HEK293 (cell line): Measurements from ENCODE around the gene SLC7A10.

Experiments used
- CTCF ChIA-PET: fragments of 350-600 bp; formaldehyde crosslinking; extraction: SDS; loops from one replicate; lab custom pipeline; 2021; ENCODE audit warnings: antibody characterized with exemption; lab: Yijun Ruan, JAX
- POLR2A ChIA-PET: fragments of 300-600 bp; formaldehyde crosslinking; extraction: SDS; loops from one replicate; lab custom pipeline; 2020; ENCODE audit warnings: antibody characterized with exemption, inconsistent platforms; lab: Yijun Ruan, JAX
- H3K27ac ChIP-seq: fragments of 200-500 bp; sonication (Bioruptor generic); 2 replicates; pipeline ENCODE4 v1.5.1; 2014; ENCODE audit warnings: low read depth, low read length, control low read depth, inconsistent platforms; ENCODE audit errors: extremely low read depth
- H3K36me3 ChIP-seq, 2 experiments: fragments of 200-500 bp in 1 of 2; sonication (Bioruptor generic) in 1 of 2; 1 replicate in 1 of 2; 2 replicates in 1 of 2; pipeline ENCODE4 v1.5.1; 2014 to 2017; ENCODE audit warnings: inconsistent platforms in 2 of 2, low read length in 2 of 2; ENCODE audit not compliant: control insufficient read depth in 2 of 2, insufficient read depth in 1 of 2
- H3K4me1 ChIP-seq: fragments of 200-500 bp; sonication (Bioruptor generic); 2 replicates; pipeline ENCODE4 v1.5.1; 2014; ENCODE audit warnings: mild to moderate bottlenecking, low read length, inconsistent platforms; ENCODE audit not compliant: control insufficient read depth, insufficient read depth
- H3K4me3 ChIP-seq: 2 replicates; pipeline ENCODE4 v1.5.1; 2011; ENCODE audit warnings: low read depth, mild to moderate bottlenecking, control low read depth, low read length, moderate library complexity
- H3K9me3 ChIP-seq: fragments of 200-500 bp; sonication (Bioruptor generic); 2 replicates; pipeline ENCODE4 v1.5.1; 2014; ENCODE audit warnings: low read depth, low read length, inconsistent platforms; ENCODE audit not compliant: control insufficient read depth, insufficient read depth
- KLF8 ChIP-seq: fragments of 450-650 bp; formaldehyde crosslinking; IDR thresholded peaks from 2 replicates; pipeline ENCODE4 v1.5.1; 2016; ENCODE audit warnings: missing biosample characterization, missing genetic modification characterization
- MEIS1 ChIP-seq: sonication (generic); formaldehyde crosslinking; IDR thresholded peaks from 2 replicates; pipeline ENCODE4 v1.8.1; 2022; ENCODE audit warnings: missing genetic modification reagents, mild to moderate bottlenecking, borderline replicate concordance
- PRDM1 ChIP-seq: fragments of 450-650 bp; formaldehyde crosslinking; IDR thresholded peaks from 2 replicates; pipeline ENCODE4; 2016; ENCODE audit warnings: missing biosample characterization, missing genetic modification characterization
- SCRT1 ChIP-seq: fragments of 450-650 bp; formaldehyde crosslinking; IDR thresholded peaks from 2 replicates; pipeline ENCODE4 v1.5.1; 2016; ENCODE audit warnings: missing biosample characterization, missing genetic modification characterization, borderline replicate concordance
- SCRT2 ChIP-seq: fragments of 450-650 bp; formaldehyde crosslinking; IDR thresholded peaks from 2 replicates; pipeline ENCODE4 v1.5.1; 2016; ENCODE audit warnings: missing biosample characterization, missing genetic modification characterization
- SETDB1 ChIP-seq: IDR thresholded peaks from one replicate; pipeline ENCODE4 v1.6.1; 2017; ENCODE audit warnings: mild to moderate bottlenecking, low read length, moderate library complexity, mixed read lengths; ENCODE audit not compliant: insufficient read length
- ZBTB17 ChIP-seq: fragments of 450-650 bp; formaldehyde crosslinking; IDR thresholded peaks from 2 replicates; pipeline ENCODE4 v1.5.1; 2016; ENCODE audit warnings: missing biosample characterization, missing genetic modification characterization
- ZFP41 ChIP-seq: fragments of 450-650 bp; formaldehyde crosslinking; IDR thresholded peaks from 2 replicates; pipeline ENCODE4 v1.5.1; 2016; ENCODE audit warnings: missing biosample characterization, missing genetic modification characterization, borderline replicate concordance
- ZIC2 ChIP-seq: fragments of 450-650 bp; formaldehyde crosslinking; IDR thresholded peaks from 2 replicates; pipeline ENCODE4 v1.5.1; 2016; ENCODE audit warnings: missing biosample characterization, missing genetic modification characterization
- ZNF133 ChIP-seq: fragments of 450-650 bp; formaldehyde crosslinking; IDR thresholded peaks from 2 replicates; pipeline ENCODE4 v1.5.1; 2016; ENCODE audit warnings: missing biosample characterization, missing genetic modification characterization
- ZNF2 ChIP-seq: fragments of 450-650 bp; formaldehyde crosslinking; IDR thresholded peaks from 2 replicates; pipeline ENCODE4 v1.5.1; 2016; ENCODE audit warnings: missing biosample characterization, missing genetic modification characterization
- ZNF280D ChIP-seq: fragments of 450-650 bp; formaldehyde crosslinking; IDR thresholded peaks from 2 replicates; pipeline ENCODE4 v1.5.1; 2016; ENCODE audit warnings: missing biosample characterization, missing genetic modification characterization
- ZNF302 ChIP-seq: fragments of 450-650 bp; formaldehyde crosslinking; IDR thresholded peaks from 2 replicates; pipeline ENCODE4 v1.5.1; 2016; ENCODE audit warnings: missing biosample characterization, missing genetic modification characterization, low read depth
- ZNF354C ChIP-seq: fragments of 450-650 bp; formaldehyde crosslinking; IDR thresholded peaks from 2 replicates; pipeline ENCODE4 v1.5.1; 2016; ENCODE audit warnings: missing biosample characterization, missing genetic modification characterization, low read depth, borderline replicate concordance
- ZNF558 ChIP-seq: fragments of 450-650 bp; formaldehyde crosslinking; IDR thresholded peaks from 2 replicates; pipeline ENCODE4 v1.5.1; 2016; ENCODE audit warnings: missing biosample characterization, missing genetic modification characterization
- ZNF561 ChIP-seq: fragments of 450-650 bp; IDR thresholded peaks from 2 replicates; pipeline ENCODE4 v1.5.1; 2018; ENCODE audit warnings: missing biosample characterization, missing genetic modification characterization, borderline replicate concordance
- ZNF610 ChIP-seq: fragments of 450-650 bp; formaldehyde crosslinking; IDR thresholded peaks from 2 replicates; pipeline ENCODE4 v1.5.1; 2016; ENCODE audit warnings: missing biosample characterization, missing genetic modification characterization, borderline replicate concordance
- ZNF639 ChIP-seq: fragments of 450-650 bp; formaldehyde crosslinking; IDR thresholded peaks from 2 replicates; pipeline ENCODE4 v1.5.1; 2016; ENCODE audit warnings: missing biosample characterization, missing genetic modification characterization
- ZNF660 ChIP-seq: fragments of 450-650 bp; IDR thresholded peaks from 2 replicates; pipeline ENCODE4 v1.5.1; 2018; ENCODE audit warnings: missing biosample characterization, mild to moderate bottlenecking, missing genetic modification characterization
- ZNF692 ChIP-seq: fragments of 450-650 bp; formaldehyde crosslinking; IDR thresholded peaks from 2 replicates; pipeline ENCODE4 v1.5.1; 2016; ENCODE audit warnings: missing biosample characterization, missing genetic modification characterization

The SLC7A10 gene

GRCh38 chr19:33257828-33258227 is 32.2 kb upstream of the SLC7A10 start:
- no peaks in the 10 kb centered on the region; the same call in 1 of the 2 replicates for H3K4me1 ChIP-seq
- H3K4me3 ChIP-seq, result no peak overlapping the region
- TF ChIP-seq ZNF610 (tag by site-specific recombination) (no peak), ZNF280D (tag by site-specific recombination) (peak; percentile 76; the same call in 1 of the 2 replicates), SCRT2 (tag by site-specific recombination) (peak; percentile 88), ZNF558 (0 out of 2 replicates have a peak, but pooled peaks have one; percentile 17), MEIS1 (no peak), SCRT1 (tag by site-specific recombination) (peak; percentile 63), ZNF660 (tag by site-specific recombination) (no peak), KLF8 (tag by site-specific recombination) (no peak), ZFP41 (tag by site-specific recombination) (no peak), ZNF133 (tag by site-specific recombination) (peak; percentile 100), SETDB1 (peak; percentile 71)
- no peaks in the 10 kb centered on the region; a peak in 1 of 3 replicates for H3K36me3 ChIP-seq
- ChIA-PET POLR2A (interaction anchor here (1.1 kb wide), 1 partner anchor 45 kb away, joined by 3 read pairs; the partner anchor contains the start of gene CEBPA), CTCF (interaction anchor here (0.6 to 4.4 kb wide), 8 partner anchors 12 to 342 kb away, joined by 3 to 36 read pairs (median 6); no protein-coding TSS in a partner anchor)
- no peak overlapping the region for H3K27ac ChIP-seq
- H3K9me3 ChIP-seq, result no peaks in the 10 kb centered on the region; the same call in 1 of the 2 replicates

- POLR2A ChIA-PET, result interaction anchor here (0.7 kb wide), 1 partner anchor 41 kb away, joined by 4 read pairs; no protein-coding TSS in a partner anchor
- H3K4me3 ChIP-seq, result no peak overlapping the region
- no peaks in the 10 kb centered on the region; a peak in 1 of 3 replicates for H3K36me3 ChIP-seq
- CTCF ChIA-PET, result interaction anchor here (0.7 to 4.0 kb wide), 6 partner anchors 14 to 151 kb away, joined by 3 to 16 read pairs (median 4); no protein-coding TSS in a partner anchor
- no peaks in the 10 kb centered on the region; the same call in 1 of the 2 replicates for H3K9me3 ChIP-seq
- no peaks in the 10 kb centered on the region; the same call in 1 of the 2 replicates for H3K4me1 ChIP-seq
- no peak for TF ChIP-seq ZNF639 (tag by site-specific recombination)
- peak; percentile 7; the same call in 1 of the 2 replicates for TF ChIP-seq ZIC2
- TF ChIP-seq SCRT1 (tag by site-specific recombination), result no peak
- TF ChIP-seq ZNF2 (tag by site-specific recombination), result no peak
- no peak for TF ChIP-seq ZNF561 (tag by site-specific recombination)
- no peak for TF ChIP-seq ZNF692 (tag by site-specific recombination)
- TF ChIP-seq PRDM1 (tag by site-specific recombination), result peak; percentile 43; the same call in 1 of the 2 replicates
- no peak for TF ChIP-seq ZBTB17 (tag by site-specific recombination)
- no peak for TF ChIP-seq ZNF354C (tag by site-specific recombination)
- no peak for TF ChIP-seq ZNF302 (tag by site-specific recombination)
- TF ChIP-seq SCRT2 (tag by site-specific recombination), result no peak
- H3K27ac ChIP-seq, result no peak overlapping the region
These were observed 30.6 kb upstream of the SLC7A10 start for GRCh38 chr19:33256261-33256660.
